Gastroesophageal sphincter (tissue), 3 donors: Measurements from ENCODE around the gene CYP4F2.
"Not testable (repeated sequence)": the region's sequence is repeated elsewhere in the genome, so short reads cannot be mapped to it uniquely, and the experiment has no call there.

Experiments used
- POLR2A ChIP-seq, 2 donors: fragments of 450-650 bp; IDR thresholded peaks; one replicate each; pipeline ENCODE4 v1.6.1; 2017; ENCODE audit warnings: antibody characterized with exemption in 2 of 2, mild to moderate bottlenecking in 2 of 2, moderate library complexity in 1 of 2
- POLR2AphosphoS5 ChIP-seq: sonication (generic); formaldehyde crosslinking; IDR thresholded peaks from one replicate; pipeline ENCODE4 v1.6.1; 2017; ENCODE audit warnings: antibody characterized with exemption
- TF ChIP-seq, protein P1 (sequence below), 4 experiments: fragments of 200-600 bp in 2 of 4; fragments of 450-650 bp in 2 of 4; sonication (generic) in 1 of 4; IDR thresholded peaks; one replicate each; pipeline ENCODE4 v1.5.1; 2017 to 2019; ENCODE audit warnings: antibody characterized with exemption in 4 of 4, mild to moderate bottlenecking in 2 of 4, moderate library complexity in 2 of 4

DNA sequence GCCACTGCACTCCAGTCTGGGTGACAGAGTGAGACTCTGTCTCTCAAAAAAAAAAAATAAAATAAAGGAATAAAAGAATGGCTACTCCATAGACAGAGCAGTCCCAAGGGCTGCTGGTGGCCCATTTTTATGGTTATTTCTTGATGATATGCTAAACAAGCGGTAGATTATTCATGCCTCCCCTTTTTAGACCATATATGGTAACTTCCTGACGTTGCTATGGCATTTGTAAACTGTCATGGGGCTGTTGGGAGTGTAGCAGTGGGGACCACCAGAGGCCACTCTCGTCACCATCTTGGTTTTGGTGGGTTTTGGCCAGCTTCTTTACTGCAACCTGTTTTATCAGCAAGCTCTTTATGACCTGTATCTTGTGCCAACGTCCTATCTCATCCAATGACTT is 58.0 kb downstream of the CYP4F2 start:
- TF ChIP-seq POLR2A (IDR thresholded peaks at IDR 0.05); POLR2AphosphoS5: not testable (repeated sequence)
- TF ChIP-seq, protein P1, sequence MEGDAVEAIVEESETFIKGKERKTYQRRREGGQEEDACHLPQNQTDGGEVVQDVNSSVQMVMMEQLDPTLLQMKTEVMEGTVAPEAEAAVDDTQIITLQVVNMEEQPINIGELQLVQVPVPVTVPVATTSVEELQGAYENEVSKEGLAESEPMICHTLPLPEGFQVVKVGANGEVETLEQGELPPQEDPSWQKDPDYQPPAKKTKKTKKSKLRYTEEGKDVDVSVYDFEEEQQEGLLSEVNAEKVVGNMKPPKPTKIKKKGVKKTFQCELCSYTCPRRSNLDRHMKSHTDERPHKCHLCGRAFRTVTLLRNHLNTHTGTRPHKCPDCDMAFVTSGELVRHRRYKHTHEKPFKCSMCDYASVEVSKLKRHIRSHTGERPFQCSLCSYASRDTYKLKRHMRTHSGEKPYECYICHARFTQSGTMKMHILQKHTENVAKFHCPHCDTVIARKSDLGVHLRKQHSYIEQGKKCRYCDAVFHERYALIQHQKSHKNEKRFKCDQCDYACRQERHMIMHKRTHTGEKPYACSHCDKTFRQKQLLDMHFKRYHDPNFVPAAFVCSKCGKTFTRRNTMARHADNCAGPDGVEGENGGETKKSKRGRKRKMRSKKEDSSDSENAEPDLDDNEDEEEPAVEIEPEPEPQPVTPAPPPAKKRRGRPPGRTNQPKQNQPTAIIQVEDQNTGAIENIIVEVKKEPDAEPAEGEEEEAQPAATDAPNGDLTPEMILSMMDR (IDR thresholded peaks at IDR 0.05): not testable (repeated sequence)
